AG10803 (cell line): Measurements from ENCODE around the gene RASSF5.

ENCODE experiments used
- DNase-seq: peaks from one replicate; pipeline ENCODE4 v3.0.0; 2010; ENCODE audit warnings: low read depth
- H3K4me3 ChIP-seq: 2 replicates; pipeline ENCODE4 v1.5.1; 2011; ENCODE audit warnings: mild to moderate bottlenecking, low read length, control low read depth
- TF ChIP-seq, protein P1 (sequence below): conservative IDR thresholded peaks from 2 replicates; pipeline ENCODE4 v1.5.1; 2011; ENCODE audit warnings: mild to moderate bottlenecking, low read length, control low read depth, inconsistent platforms

Gene RASSF5

DNA sequence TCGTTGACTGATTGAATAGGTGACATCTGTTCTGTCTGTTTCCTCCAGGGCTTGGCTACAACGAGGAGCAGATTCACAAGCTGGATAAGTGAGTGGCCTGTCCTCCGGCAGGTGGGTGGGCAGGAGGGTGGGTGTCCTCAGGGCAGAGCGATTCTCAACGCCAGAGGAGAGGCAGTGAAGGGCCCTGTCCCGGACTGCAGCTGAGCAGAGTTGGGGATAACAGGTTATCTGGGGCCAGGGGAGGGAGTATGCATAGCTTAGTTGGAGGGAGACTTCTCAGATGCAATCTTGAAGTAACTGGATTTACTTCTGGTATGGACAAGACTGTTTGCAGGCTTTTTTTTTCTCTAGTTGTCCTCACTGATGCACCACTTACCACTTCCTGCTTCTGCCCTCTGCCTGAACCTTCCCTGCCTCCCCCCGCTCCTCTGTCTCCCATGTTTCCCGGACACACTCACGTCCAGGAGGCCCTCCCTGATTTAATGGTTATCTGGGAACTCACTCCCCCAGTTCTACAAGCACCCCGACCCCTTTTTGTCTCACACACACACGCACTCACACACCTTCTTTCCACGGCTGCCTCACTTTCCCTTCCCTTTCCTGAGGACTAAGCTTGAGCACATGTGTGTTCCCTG, 16.4 kb upstream of the RASSF5 start:
- DNase-seq, result peak; percentile 58
- TF ChIP-seq, protein P1, sequence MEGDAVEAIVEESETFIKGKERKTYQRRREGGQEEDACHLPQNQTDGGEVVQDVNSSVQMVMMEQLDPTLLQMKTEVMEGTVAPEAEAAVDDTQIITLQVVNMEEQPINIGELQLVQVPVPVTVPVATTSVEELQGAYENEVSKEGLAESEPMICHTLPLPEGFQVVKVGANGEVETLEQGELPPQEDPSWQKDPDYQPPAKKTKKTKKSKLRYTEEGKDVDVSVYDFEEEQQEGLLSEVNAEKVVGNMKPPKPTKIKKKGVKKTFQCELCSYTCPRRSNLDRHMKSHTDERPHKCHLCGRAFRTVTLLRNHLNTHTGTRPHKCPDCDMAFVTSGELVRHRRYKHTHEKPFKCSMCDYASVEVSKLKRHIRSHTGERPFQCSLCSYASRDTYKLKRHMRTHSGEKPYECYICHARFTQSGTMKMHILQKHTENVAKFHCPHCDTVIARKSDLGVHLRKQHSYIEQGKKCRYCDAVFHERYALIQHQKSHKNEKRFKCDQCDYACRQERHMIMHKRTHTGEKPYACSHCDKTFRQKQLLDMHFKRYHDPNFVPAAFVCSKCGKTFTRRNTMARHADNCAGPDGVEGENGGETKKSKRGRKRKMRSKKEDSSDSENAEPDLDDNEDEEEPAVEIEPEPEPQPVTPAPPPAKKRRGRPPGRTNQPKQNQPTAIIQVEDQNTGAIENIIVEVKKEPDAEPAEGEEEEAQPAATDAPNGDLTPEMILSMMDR, result no peak
- no peak overlapping the region for H3K4me3 ChIP-seq

DNA sequence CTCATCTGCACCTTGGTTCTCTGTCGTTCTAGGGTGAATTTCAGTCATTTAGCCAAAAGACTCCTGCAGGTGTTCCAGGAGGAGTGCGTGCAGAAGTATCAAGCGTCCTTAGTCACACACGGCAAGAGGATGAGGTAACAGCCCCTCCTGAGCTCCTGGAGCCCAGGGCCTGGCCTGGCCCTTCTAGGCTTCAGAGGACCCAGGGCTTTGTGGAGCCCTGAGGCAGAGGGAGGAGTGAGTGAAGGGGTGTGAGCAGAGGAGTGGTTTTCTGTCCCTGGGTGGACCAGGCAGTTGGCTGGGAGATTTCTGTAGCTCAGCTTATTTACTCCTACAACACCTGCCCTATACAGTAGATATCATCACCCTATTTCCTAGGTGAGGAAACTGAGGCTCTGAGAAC, 15.7 kb upstream of the RASSF5 start:
- TF ChIP-seq, protein P1, result no peak

DNA sequence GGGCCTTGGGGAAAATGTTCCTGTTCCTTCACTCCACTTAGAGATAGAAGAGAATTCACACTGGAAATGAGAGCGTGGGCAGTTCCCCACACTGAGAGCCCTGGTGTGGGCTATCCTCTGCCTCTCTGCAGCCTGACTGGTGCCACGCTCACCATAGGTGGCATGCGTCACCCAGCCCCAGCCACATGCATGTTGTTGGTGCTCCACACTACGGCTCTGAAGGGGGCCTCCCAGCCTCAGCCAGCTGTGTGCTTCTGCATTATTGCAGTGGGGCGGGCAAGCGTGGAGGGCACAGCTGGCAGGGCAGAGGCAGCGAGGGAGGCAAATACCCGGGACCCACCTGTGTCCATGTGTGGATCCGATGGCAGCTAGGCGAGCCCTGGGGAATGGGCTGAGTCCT, 14.7 kb upstream of the RASSF5 start:
- no peak for DNase-seq
- TF ChIP-seq, protein P1, result no peak
- no peak overlapping the region for H3K4me3 ChIP-seq

More for the DNA sequence above, 15.7 kb upstream of the RASSF5 start:
- no peak for DNase-seq
- no peak overlapping the region for H3K4me3 ChIP-seq

DNA sequence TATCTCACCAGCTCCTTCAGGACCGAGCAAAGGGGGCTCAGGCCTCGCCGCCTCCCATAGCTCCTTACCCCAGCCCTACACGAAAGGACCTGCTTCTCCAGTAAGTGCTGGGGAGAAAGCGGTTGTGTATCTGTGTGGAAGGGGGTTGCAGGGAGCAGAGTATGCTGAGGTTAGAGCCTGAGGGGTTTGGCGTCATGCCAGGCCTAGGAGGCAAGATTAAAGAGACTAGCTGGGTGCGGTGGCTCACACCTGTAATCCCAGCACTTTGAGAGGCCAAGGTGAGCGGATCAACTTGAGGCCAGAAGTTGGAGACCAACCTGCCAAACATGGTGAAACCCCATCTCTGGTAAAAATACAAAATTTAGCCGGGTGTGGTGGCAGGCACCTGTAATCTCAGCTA, 14.1 kb upstream of the RASSF5 start:
- H3K4me3 ChIP-seq, result no peak overlapping the region
- TF ChIP-seq, protein P1, result no peak
- DNase-seq, result no peak

DNA sequence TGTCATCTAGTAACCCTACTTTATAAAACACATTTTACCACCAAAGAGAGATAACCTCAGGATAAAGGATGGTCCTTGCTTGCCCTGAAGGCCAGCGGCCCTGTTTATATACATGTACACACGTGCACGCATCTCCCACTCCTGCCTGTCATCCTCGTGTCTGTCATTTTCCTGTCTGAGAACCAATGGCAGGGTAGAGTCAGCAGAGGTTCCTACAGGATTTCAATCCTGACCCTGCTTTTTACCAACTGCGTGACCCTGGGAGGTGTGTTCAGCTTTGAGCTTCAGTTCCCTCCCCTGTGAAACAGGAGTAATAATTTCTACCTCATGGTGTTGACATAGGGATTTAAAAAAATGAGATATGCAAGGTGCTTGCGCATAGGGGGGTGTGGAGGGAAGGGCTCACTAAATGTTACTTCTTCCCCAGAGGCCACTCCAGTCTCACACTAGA, 12.3 kb upstream of the RASSF5 start:
- TF ChIP-seq, protein P1, result no peak
- no peak overlapping the region for H3K4me3 ChIP-seq
- no peak for DNase-seq

DNA sequence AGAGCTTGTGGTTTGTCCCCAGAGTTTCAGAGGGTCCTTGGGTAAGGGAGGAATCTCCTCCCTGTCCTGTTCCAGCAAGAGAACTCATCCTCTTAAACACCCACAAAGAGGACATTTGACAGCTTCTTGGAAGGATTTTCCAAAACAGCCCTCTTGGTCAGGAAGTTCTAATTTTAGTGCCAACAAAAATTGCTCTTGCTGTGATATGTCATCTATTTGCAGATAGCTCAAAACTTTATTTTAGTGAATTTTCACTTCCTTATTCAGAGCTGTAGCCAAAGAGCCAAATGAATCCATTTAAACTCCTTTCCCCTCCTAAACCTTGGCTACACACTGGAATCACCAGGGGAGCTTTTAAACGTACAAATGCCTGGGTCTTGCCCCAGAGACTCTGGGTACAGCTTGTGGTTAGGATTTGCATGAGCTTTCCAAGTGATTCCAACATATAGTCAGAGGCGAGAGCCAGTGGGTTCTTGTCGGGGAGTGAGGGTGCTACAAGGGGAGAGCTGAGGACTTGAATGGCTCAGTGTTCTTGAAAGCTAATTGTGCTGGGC, 11.8 kb upstream of the RASSF5 start:
- DNase-seq, result peak; percentile 27
- H3K4me3 ChIP-seq, result no peak overlapping the region
- TF ChIP-seq, protein P1, result no peak

DNA sequence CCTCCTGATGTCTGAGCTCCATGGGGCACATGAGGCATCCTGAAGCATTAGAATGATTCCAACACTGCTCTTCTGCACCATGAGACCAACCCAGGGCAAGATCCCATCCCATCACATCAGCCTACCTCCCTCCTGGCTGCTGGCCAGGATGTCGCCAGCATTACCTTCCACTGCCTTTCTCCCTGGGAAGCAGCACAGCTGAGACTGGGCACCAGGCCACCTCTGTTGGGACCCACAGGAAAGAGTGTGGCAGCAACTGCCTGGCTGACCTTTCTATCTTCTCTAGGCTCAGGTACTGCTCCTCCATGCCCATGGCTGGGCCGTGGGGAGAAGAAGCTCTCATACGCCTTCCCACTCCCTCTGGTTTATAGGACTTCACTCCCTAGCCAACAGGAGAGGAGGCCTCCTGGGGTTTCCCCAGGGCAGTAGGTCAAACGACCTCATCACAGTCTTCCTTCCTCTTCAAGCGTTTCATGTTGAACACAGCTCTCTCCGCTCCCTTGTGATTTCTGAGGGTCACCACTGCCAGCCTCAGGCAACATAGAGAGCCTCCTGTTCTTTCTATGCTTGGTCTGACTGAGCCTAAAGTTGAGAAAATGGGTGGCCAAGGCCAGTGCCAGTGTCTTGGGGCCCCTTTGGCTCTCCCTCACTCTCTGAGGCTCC, 11.1 kb upstream of the RASSF5 start:
- H3K4me3 ChIP-seq, result no peak overlapping the region
- TF ChIP-seq, protein P1, result no peak
- no peak for DNase-seq
